SK-N-SH (cell line): ENCODE results near the gene SPINK14. TPM values are rescaled to one million over a fixed set of nuclear protein-coding genes. Genes with fewer than 3 reads are reported as not detected.

Source experiments
- CTCF ChIA-PET: fragments of 300-600, 350-600 bp; formaldehyde crosslinking; extraction: SDS; loops from one replicate; lab custom pipeline; 2021; lab: Yijun Ruan, JAX
- POLR2A ChIA-PET: fragments of 350-600 bp; sonication (Branson Sonifier 250); formaldehyde crosslinking; extraction: SDS; loops from one replicate; lab custom pipeline; 2020; ENCODE audit warnings: antibody characterized with exemption, inconsistent platforms; lab: Yijun Ruan, JAX
- DNase-seq: peaks from one replicate; pipeline ENCODE4 v3.0.0; 2012
- H2AFZ ChIP-seq: fragments of 200-600 bp; sonication (generic); 2 replicates; pipeline ENCODE4 v1.8.1; 2016; ENCODE audit warnings: antibody characterized with exemption, mild to moderate bottlenecking, low read depth
- H3F3A ChIP-seq: fragments of 200-600 bp; sonication (generic); replicated peaks from 2 replicates; pipeline ENCODE3; 2016; ENCODE audit warnings: antibody characterized with exemption, mild to moderate bottlenecking; ENCODE audit not compliant: insufficient read depth
- H3K27ac ChIP-seq, 2 experiments: fragments of 200-500 bp in 1 of 2; fragments of 200-600 bp in 1 of 2; sonication (Bioruptor generic) in 1 of 2; sonication (generic), shearing (Covaris generic) in 1 of 2; 2 replicates each; pipeline versions ENCODE4 v1.5.1 to v1.6.1; 2014 to 2016; ENCODE audit warnings: low read depth in 2 of 2, inconsistent platforms in 1 of 2, low read length in 1 of 2, mild to moderate bottlenecking in 1 of 2, mixed read lengths in 1 of 2
- H3K27me3 ChIP-seq: fragments of 200-600 bp; sonication (generic), shearing (Covaris generic); 2 replicates; pipeline ENCODE4 v1.6.1; 2016; ENCODE audit warnings: mixed run types; ENCODE audit not compliant: insufficient read depth
- H3K36me3 ChIP-seq, 2 experiments: fragments of 200-500 bp in 1 of 2; fragments of 200-600 bp in 1 of 2; sonication (Bioruptor generic) in 1 of 2; sonication (generic) in 1 of 2; replicated peaks in 1 of 2; 2 replicates each; pipeline versions ENCODE3 to v1.5.1; 2014 to 2016; ENCODE audit warnings: low read length in 1 of 2, mild to moderate bottlenecking in 1 of 2; ENCODE audit not compliant: insufficient read depth in 2 of 2, control insufficient read depth in 1 of 2
- H3K4me1 ChIP-seq, 2 experiments: fragments of 200-500 bp in 1 of 2; fragments of 200-600 bp in 1 of 2; sonication (Bioruptor generic) in 1 of 2; sonication (generic), shearing (Covaris generic) in 1 of 2; 2 replicates each; pipeline versions ENCODE4 v1.5.1 to v1.6.1; 2014 to 2016; ENCODE audit warnings: low read depth in 1 of 2, low read length in 1 of 2, mixed run types in 1 of 2; ENCODE audit not compliant: insufficient read depth in 2 of 2, control insufficient read depth in 1 of 2
- H3K4me2 ChIP-seq: fragments of 200-600 bp; sonication (generic), shearing (Covaris generic); 2 replicates; pipeline ENCODE4 v1.6.1; 2017; ENCODE audit warnings: mixed run types
- H3K4me3 ChIP-seq, 2 experiments: fragments of 200-500 bp in 1 of 2; fragments of 200-600 bp in 1 of 2; sonication (Bioruptor generic) in 1 of 2; sonication (generic), shearing (Covaris generic) in 1 of 2; 2 replicates each; pipeline versions ENCODE4 v1.5.1 to v1.8.1; 2014 to 2016; ENCODE audit warnings: low read depth in 2 of 2, inconsistent platforms in 1 of 2, low read length in 1 of 2, mild to moderate bottlenecking in 1 of 2, mixed read lengths in 1 of 2, moderate library complexity in 1 of 2
- H3K79me2 ChIP-seq: fragments of 200-600 bp; sonication (generic); 2 replicates; pipeline ENCODE4 v1.8.1; 2017; ENCODE audit warnings: mild to moderate bottlenecking; ENCODE audit not compliant: insufficient read depth
- H3K9ac ChIP-seq: fragments of 200-600 bp; sonication (generic); 2 replicates; pipeline ENCODE4 v1.6.1; 2017; ENCODE audit warnings: mixed run types
- H3K9me2 ChIP-seq: fragments of 200-600 bp; sonication (generic); 2 replicates; pipeline ENCODE4 v1.6.1; 2017; ENCODE audit warnings: mixed run types
- H3K9me3 ChIP-seq: fragments of 200-600 bp; sonication (generic); 2 replicates; pipeline ENCODE4 v1.6.1; 2017; ENCODE audit warnings: mixed run types, mild to moderate bottlenecking, moderate library complexity
- H4K20me1 ChIP-seq: fragments of 200-600 bp; sonication (generic); 2 replicates; pipeline ENCODE4 v1.6.1; 2017; ENCODE audit warnings: mild to moderate bottlenecking, mixed run types; ENCODE audit not compliant: insufficient read depth
- EP300 ChIP-seq, 2 experiments: IDR thresholded peaks; 2 replicates each; pipeline versions ENCODE4 v1.4.0 to v1.6.1; 2012; ENCODE audit warnings: borderline replicate concordance in 1 of 2, low read depth in 1 of 2, low read length in 1 of 2
- EZH2phosphoT487 ChIP-seq: fragments of 200-600 bp; sonication (generic); IDR thresholded peaks from 2 replicates; pipeline ENCODE4 v1.6.1; 2017; ENCODE audit warnings: low read depth, mixed run types, mild to moderate bottlenecking, antibody characterized with exemption, moderate library complexity, borderline replicate concordance
- FOSL2 ChIP-seq: IDR thresholded peaks from 2 replicates; pipeline ENCODE4 v1.4.0; 2012; ENCODE audit warnings: low read depth, mild to moderate bottlenecking, moderate library complexity, borderline replicate concordance
- FOXJ3 ChIP-seq: sonication (generic); formaldehyde crosslinking; IDR thresholded peaks from 2 replicates; pipeline ENCODE4 v1.5.1; 2020; ENCODE audit warnings: mild to moderate bottlenecking, missing genetic modification reagents
- FOXM1 ChIP-seq: IDR thresholded peaks from 2 replicates; pipeline ENCODE4 v1.4.0; 2012; ENCODE audit warnings: low read depth, mild to moderate bottlenecking
- GABPA ChIP-seq: IDR thresholded peaks from 2 replicates; pipeline ENCODE4 v1.4.0; 2012; ENCODE audit warnings: low read depth, mild to moderate bottlenecking
- GATA2 ChIP-seq: sonication (generic); formaldehyde crosslinking; IDR thresholded peaks from 2 replicates; pipeline ENCODE4 v1.5.0; 2020; ENCODE audit warnings: mild to moderate bottlenecking, missing genetic modification reagents
- JUND ChIP-seq: IDR thresholded peaks from 2 replicates; pipeline ENCODE4 v1.4.0; 2012
- POLR2AphosphoS5 ChIP-seq: IDR thresholded peaks from 2 replicates; pipeline ENCODE4 v1.6.1; 2012; ENCODE audit warnings: low read depth, low read length
- RAD21 ChIP-seq: IDR thresholded peaks from 2 replicates; pipeline ENCODE4 v1.6.1; 2012; ENCODE audit warnings: mild to moderate bottlenecking, low read length
- RCOR1 ChIP-seq: fragments of 150-350 bp; IDR thresholded peaks from 2 replicates; pipeline ENCODE4 v1.6.1; 2017; ENCODE audit warnings: antibody characterized with exemption, low read length
- RFX5 ChIP-seq: IDR thresholded peaks from 2 replicates; pipeline ENCODE4 v1.6.1; 2012; ENCODE audit warnings: mild to moderate bottlenecking, improper control_type of control experiment, low read length
- RXRA ChIP-seq: IDR thresholded peaks from 2 replicates; pipeline ENCODE4 v1.4.0; 2012; ENCODE audit warnings: low read depth, mild to moderate bottlenecking, borderline replicate concordance
- SIN3A ChIP-seq: IDR thresholded peaks from 2 replicates; pipeline ENCODE4 v1.6.1; 2012; ENCODE audit warnings: low read depth, mild to moderate bottlenecking, low read length, moderate library complexity, borderline replicate concordance
- TAF1 ChIP-seq: IDR thresholded peaks from 2 replicates; pipeline ENCODE4 v1.6.1; 2012; ENCODE audit warnings: low read depth, mild to moderate bottlenecking, low read length, moderate library complexity, borderline replicate concordance
- TCF12 ChIP-seq: IDR thresholded peaks from 2 replicates; pipeline ENCODE4 v1.4.0; 2012
- TEAD4 ChIP-seq: IDR thresholded peaks from 2 replicates; pipeline ENCODE4 v1.4.0; 2012; ENCODE audit warnings: mild to moderate bottlenecking, borderline replicate concordance; ENCODE audit not compliant: insufficient read depth
- USF2 ChIP-seq: fragments of 150-350 bp; IDR thresholded peaks from 2 replicates; pipeline ENCODE4 v1.6.1; 2017; ENCODE audit warnings: antibody characterized with exemption, low read length, low read depth, borderline replicate concordance
- WGBS: methylation state at CpG from one replicate; pipeline ENCODE4 v1.1.6; 2017; ENCODE audit warnings: low lambda C conversion rate; 5-methylcytosine and 5-hydroxymethylcytosine counted together
- polyA plus RNA-seq, 3 experiments: library from polyadenylated mRNA; depleted of rRNA; stranded (reverse); fragments of >200 nt; gene quantifications; 2 replicates each; pipeline ENCODE4 v1.2.3, GENCODE V29; 2012
- TF ChIP-seq, protein P1 (sequence below): IDR thresholded peaks from 2 replicates; pipeline ENCODE4 v1.4.0; 2012; ENCODE audit warnings: low read depth, borderline replicate concordance
- TF ChIP-seq, protein P2 (sequence below): IDR thresholded peaks from 2 replicates; pipeline ENCODE4 v1.4.0; 2012; ENCODE audit warnings: low read depth, borderline replicate concordance
- TF ChIP-seq, protein P3 (sequence below): fragments of 150-350 bp; IDR thresholded peaks from 2 replicates; pipeline ENCODE4 v1.6.1; 2016; ENCODE audit warnings: mild to moderate bottlenecking, low read depth, low read length

Gene SPINK14
- polyA plus RNA-seq, 1 of the 3 experiments (the other 2 are of a cell fraction), result not detected

- no peak overlapping the region for H3K9ac ChIP-seq
- TF ChIP-seq RCOR1 (no peak), SIN3A (no peak), FOXM1 (no peak), FOSL2 (no peak), RFX5 (no peak), JUND (no peak), TCF12 (no peak), POLR2AphosphoS5 (no peak)
- TF ChIP-seq, protein P1, sequence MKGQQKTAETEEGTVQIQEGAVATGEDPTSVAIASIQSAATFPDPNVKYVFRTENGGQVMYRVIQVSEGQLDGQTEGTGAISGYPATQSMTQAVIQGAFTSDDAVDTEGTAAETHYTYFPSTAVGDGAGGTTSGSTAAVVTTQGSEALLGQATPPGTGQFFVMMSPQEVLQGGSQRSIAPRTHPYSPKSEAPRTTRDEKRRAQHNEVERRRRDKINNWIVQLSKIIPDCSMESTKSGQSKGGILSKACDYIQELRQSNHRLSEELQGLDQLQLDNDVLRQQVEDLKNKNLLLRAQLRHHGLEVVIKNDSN, result no peak
- TF ChIP-seq, protein P2, sequence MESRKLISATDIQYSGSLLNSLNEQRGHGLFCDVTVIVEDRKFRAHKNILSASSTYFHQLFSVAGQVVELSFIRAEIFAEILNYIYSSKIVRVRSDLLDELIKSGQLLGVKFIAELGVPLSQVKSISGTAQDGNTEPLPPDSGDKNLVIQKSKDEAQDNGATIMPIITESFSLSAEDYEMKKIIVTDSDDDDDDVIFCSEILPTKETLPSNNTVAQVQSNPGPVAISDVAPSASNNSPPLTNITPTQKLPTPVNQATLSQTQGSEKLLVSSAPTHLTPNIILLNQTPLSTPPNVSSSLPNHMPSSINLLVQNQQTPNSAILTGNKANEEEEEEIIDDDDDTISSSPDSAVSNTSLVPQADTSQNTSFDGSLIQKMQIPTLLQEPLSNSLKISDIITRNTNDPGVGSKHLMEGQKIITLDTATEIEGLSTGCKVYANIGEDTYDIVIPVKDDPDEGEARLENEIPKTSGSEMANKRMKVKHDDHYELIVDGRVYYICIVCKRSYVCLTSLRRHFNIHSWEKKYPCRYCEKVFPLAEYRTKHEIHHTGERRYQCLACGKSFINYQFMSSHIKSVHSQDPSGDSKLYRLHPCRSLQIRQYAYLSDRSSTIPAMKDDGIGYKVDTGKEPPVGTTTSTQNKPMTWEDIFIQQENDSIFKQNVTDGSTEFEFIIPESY, result no peak
- TF ChIP-seq, all 33 proteins: peak for 0
- H3F3A ChIP-seq, result no peaks in the 10 kb centered on the region
- no peak overlapping the region for H3K4me3 ChIP-seq
- H3K27ac ChIP-seq, result no peak overlapping the region
- no peak overlapping the region for H2AFZ ChIP-seq
- H3K79me2 ChIP-seq, result no peaks in the 10 kb centered on the region
- H3K9me2 ChIP-seq, result no peaks in the 10 kb centered on the region
- H3K4me2 ChIP-seq, result no peak overlapping the region
- ChIA-PET POLR2A (no interaction called here), CTCF (interaction anchor here (1.4 kb wide), 1 partner anchor 523 kb away, joined by 5 read pairs; no protein-coding TSS in a partner anchor)
- H3K27me3 ChIP-seq, result no peaks in the 10 kb centered on the region
- no peaks in the 10 kb centered on the region for H3K4me1 ChIP-seq
- DNase-seq, result no peak
- H4K20me1 ChIP-seq, result no peaks in the 10 kb centered on the region
- H3K9me3 ChIP-seq, result no peaks in the 10 kb centered on the region
- no peaks in the 10 kb centered on the region for H3K36me3 ChIP-seq
Measured at GRCh38 chr5:148208226-148208625, 39.9 kb downstream of the SPINK14 start.

DNA sequence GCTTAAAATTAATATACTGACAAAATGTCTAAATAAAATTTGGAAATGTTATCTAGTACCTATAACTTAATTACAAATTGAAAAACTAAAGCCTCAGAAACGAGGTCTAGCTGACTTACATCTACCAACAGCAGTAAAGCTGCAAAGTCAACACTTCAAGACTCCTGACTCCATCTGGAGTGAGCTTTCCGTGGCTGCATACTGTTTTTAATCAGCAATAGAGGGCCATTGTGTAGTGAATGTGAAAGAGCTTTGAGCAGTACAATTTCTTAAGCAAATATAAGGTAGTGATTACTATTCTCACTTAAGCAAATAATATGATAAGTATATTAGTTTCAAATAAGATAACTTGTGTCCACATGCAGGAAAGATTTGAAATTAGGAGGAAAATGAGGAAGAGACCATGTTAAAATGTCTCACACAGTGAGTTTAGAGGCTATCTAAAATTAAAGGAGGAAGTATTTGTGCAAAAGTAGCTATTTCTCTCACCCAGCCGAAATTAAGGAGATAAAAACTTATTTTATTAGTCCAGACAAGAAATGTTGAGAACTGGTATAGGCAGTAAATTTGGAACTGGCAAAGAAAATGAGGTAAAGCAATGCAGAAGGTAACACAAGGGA lies 40.9 kb downstream of the SPINK14 start:
- Histone ChIP-seq H3K79me2 (no peaks in the 10 kb centered on the region), H3K27ac (no peak overlapping the region), H2AFZ (no peak overlapping the region), H3K9me3 (no peaks in the 10 kb centered on the region), H3K9me2 (no peaks in the 10 kb centered on the region), H3K4me2 (no peak overlapping the region), H4K20me1 (no peaks in the 10 kb centered on the region), H3K4me3 (no peak overlapping the region), H3K9ac (no peak overlapping the region), H3K27me3 (no peaks in the 10 kb centered on the region), H3K36me3 (no peaks in the 10 kb centered on the region), H3K4me1 (no peaks in the 10 kb centered on the region), H3F3A (no peaks in the 10 kb centered on the region)
- DNase-seq, result no peak
- 10% methylated on average over 3 of the region's 3 CpGs for WGBS
- ChIA-PET POLR2A (no interaction called here), CTCF (interaction anchor here (0.5 to 1.4 kb wide), 4 partner anchors 82 to 825 kb away, joined by 3 to 5 read pairs (median 3); no protein-coding TSS in a partner anchor)
- TF ChIP-seq GABPA, result no peak
- TF ChIP-seq EZH2phosphoT487, result no peak
- TF ChIP-seq RAD21, result no peak
- TF ChIP-seq FOXJ3, result no peak
- no peak for TF ChIP-seq RXRA
- TF ChIP-seq, protein P3, sequence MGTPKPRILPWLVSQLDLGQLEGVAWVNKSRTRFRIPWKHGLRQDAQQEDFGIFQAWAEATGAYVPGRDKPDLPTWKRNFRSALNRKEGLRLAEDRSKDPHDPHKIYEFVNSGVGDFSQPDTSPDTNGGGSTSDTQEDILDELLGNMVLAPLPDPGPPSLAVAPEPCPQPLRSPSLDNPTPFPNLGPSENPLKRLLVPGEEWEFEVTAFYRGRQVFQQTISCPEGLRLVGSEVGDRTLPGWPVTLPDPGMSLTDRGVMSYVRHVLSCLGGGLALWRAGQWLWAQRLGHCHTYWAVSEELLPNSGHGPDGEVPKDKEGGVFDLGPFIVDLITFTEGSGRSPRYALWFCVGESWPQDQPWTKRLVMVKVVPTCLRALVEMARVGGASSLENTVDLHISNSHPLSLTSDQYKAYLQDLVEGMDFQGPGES, result no peak
- TF ChIP-seq TEAD4, result no peak
- TF ChIP-seq POLR2AphosphoS5, result no peak
- no peak for TF ChIP-seq GATA2
- no peak for TF ChIP-seq TAF1
- no peak for TF ChIP-seq SIN3A
- TF ChIP-seq, protein P2, result no peak
- no peak for TF ChIP-seq TCF12
- no peak for TF ChIP-seq USF2
- no peak for TF ChIP-seq EP300 (IDR thresholded peaks at IDR 0.05; ENCODE audit: borderline replicate concordance in 1 of 2, low read depth in 1 of 2, low read length in 1 of 2)
